Suprapubic skin (tissue), 4 donors: ENCODE measurements around the gene CEP131. TPM values are rescaled to one million over a fixed set of nuclear protein-coding genes. Genes with fewer than 3 reads are reported as not detected.

ENCODE experiments used
- DNase-seq, 2 donors: peaks; one replicate each; pipeline ENCODE4 v3.0.0-alpha.2; 2019; ENCODE audit warnings: low spot score in 2 of 2
- H3K27ac ChIP-seq: fragments of 200-600 bp; sonication (generic); one replicate; pipeline ENCODE4 v1.5.1; 2019
- H3K27me3 ChIP-seq: fragments of 200-600 bp; sonication (generic); one replicate; pipeline ENCODE4 v1.5.1; 2019
- H3K36me3 ChIP-seq: fragments of 200-600 bp; sonication (generic); one replicate; pipeline ENCODE4 v1.5.1; 2019
- H3K4me1 ChIP-seq: fragments of 200-600 bp; sonication (generic); one replicate; pipeline ENCODE4 v1.5.1; 2019
- H3K4me3 ChIP-seq: fragments of 200-600 bp; sonication (generic); one replicate; pipeline ENCODE4 v1.5.1; 2019; ENCODE audit warnings: mild to moderate bottlenecking
- H3K9me3 ChIP-seq: fragments of 200-600 bp; sonication (generic); one replicate; pipeline ENCODE4 v1.5.1; 2019
- CTCF ChIP-seq, 2 donors: fragments of 200-600 bp in 1 of 2; fragments of 450-650 bp in 1 of 2; sonication (generic) in 1 of 2; IDR thresholded peaks; one replicate each; pipeline ENCODE4 v1.5.1; 2016 to 2019; ENCODE audit warnings: antibody characterized with exemption in 2 of 2, mild to moderate bottlenecking in 1 of 2, moderate library complexity in 1 of 2
- EP300 ChIP-seq: sonication (generic); formaldehyde crosslinking; IDR thresholded peaks from one replicate; pipeline ENCODE4 v1.6.1; 2017; ENCODE audit warnings: antibody characterized with exemption
- POLR2A ChIP-seq, 2 donors: fragments of 450-650 bp; IDR thresholded peaks; one replicate each; pipeline ENCODE4 v1.6.1; 2017; ENCODE audit warnings: antibody characterized with exemption in 2 of 2, mild to moderate bottlenecking in 2 of 2, moderate library complexity in 2 of 2
- POLR2AphosphoS5 ChIP-seq, 3 donors: sonication (generic); formaldehyde crosslinking; IDR thresholded peaks; one replicate each; pipeline ENCODE4 v1.6.1; 2017; ENCODE audit warnings: antibody characterized with exemption in 3 of 3
- WGBS: methylation state at CpG from one replicate; pipeline ENCODE4 v1.1.5; 2018; 5-methylcytosine and 5-hydroxymethylcytosine counted together
- total RNA-seq, 4 donors: library from RNA; depleted of rRNA; stranded (reverse); fragments of >200 nt; gene quantifications; one replicate each; pipeline ENCODE4 v1.1.0, GENCODE V29; 2016

CEP131 gene
- total RNA-seq, 4 donors from 2014 or later = 4.2 to 9.5 (median 8.0) TPM

GRCh38 chr17:81160747-81161453 lies 61.9 kb downstream of the CEP131 start:
- WGBS = 60% methylated on average over 9 of the region's 32 CpGs
- H3K9me3 ChIP-seq = no peaks in the 10 kb centered on the region
- no peak overlapping the region for H3K27ac ChIP-seq
- H3K4me3 ChIP-seq = peak overlapping the region; percentile 34
- H3K36me3 ChIP-seq = no peaks in the 10 kb centered on the region
- H3K4me1 ChIP-seq = peaks cover 7% of the 10 kb centered on the region
- no peak for TF ChIP-seq EP300
- no peak for TF ChIP-seq CTCF (IDR thresholded peaks at IDR 0.05)
- no peak for TF ChIP-seq POLR2AphosphoS5 (IDR thresholded peaks at IDR 0.05)
- no peak for TF ChIP-seq POLR2A (IDR thresholded peaks at IDR 0.05)
- no peak for DNase-seq
- H3K27me3 ChIP-seq = peaks cover 60% of the 10 kb centered on the region

- Histone ChIP-seq H3K4me1 (peaks cover 1% of the 10 kb centered on the region), H3K27ac (no peak overlapping the region), H3K27me3 (peaks cover 54% of the 10 kb centered on the region), H3K4me3 (peak overlapping the region; percentile 34), H3K9me3 (no peaks in the 10 kb centered on the region), H3K36me3 (no peaks in the 10 kb centered on the region)
- TF ChIP-seq POLR2A (IDR thresholded peaks at IDR 0.05) = no peak
- TF ChIP-seq EP300 = no peak
- TF ChIP-seq CTCF (IDR thresholded peaks at IDR 0.05) = no peak
- no peak for TF ChIP-seq POLR2AphosphoS5 (IDR thresholded peaks at IDR 0.05)
- no CpG with 5 or more reads among the region's 28 CpGs for WGBS
- DNase-seq = no peak
Observed at GRCh38 chr17:81160306-81160705, 62.5 kb downstream of the CEP131 start.

GRCh38 chr17:81159611-81160265 lies 63.0 kb downstream of the CEP131 start:
- Histone ChIP-seq H3K27ac (no peak overlapping the region), H3K4me3 (peak overlapping the region; percentile 34), H3K4me1 (no peaks in the 10 kb centered on the region), H3K9me3 (no peaks in the 10 kb centered on the region), H3K27me3 (peaks cover 49% of the 10 kb centered on the region), H3K36me3 (no peaks in the 10 kb centered on the region)
- no peak for TF ChIP-seq POLR2AphosphoS5 (IDR thresholded peaks at IDR 0.05)
- DNase-seq = no peak
- WGBS = 92% methylated on average over 5 of the region's 25 CpGs

GRCh38 chr17:81158688-81159590 lies 63.8 kb downstream of the CEP131 start:
- Histone ChIP-seq H3K27me3 (peaks cover 42% of the 10 kb centered on the region), H3K27ac (no peak overlapping the region), H3K36me3 (no peaks in the 10 kb centered on the region), H3K4me3 (no peak overlapping the region), H3K4me1 (no peaks in the 10 kb centered on the region), H3K9me3 (no peaks in the 10 kb centered on the region)
- DNase-seq = no peak
- TF ChIP-seq CTCF (IDR thresholded peaks at IDR 0.05) (no peak), EP300 (no peak)
- 86% methylated on average over 29 of the region's 43 CpGs for WGBS

- WGBS = 74% methylated on average over 16 of the region's 39 CpGs
- no peaks in the 10 kb centered on the region for H3K36me3 ChIP-seq
- no peak for DNase-seq
- H3K4me1 ChIP-seq = peaks cover 5% of the 10 kb centered on the region
- H3K9me3 ChIP-seq = no peaks in the 10 kb centered on the region
- no peak overlapping the region for H3K4me3 ChIP-seq
- H3K27me3 ChIP-seq = peaks cover 33% of the 10 kb centered on the region
- H3K27ac ChIP-seq = no peak overlapping the region
- TF ChIP-seq POLR2AphosphoS5 (IDR thresholded peaks at IDR 0.05) (no peak), EP300 (no peak), POLR2A (IDR thresholded peaks at IDR 0.05) (no peak), CTCF (IDR thresholded peaks at IDR 0.05) (no peak)
Observed at GRCh38 chr17:81157848-81158687, 64.7 kb downstream of the CEP131 start.
